GM21381 (cell line): ENCODE measurements around the gene CELF6.
A peak's percentile ranks its signal among the peaks of the same experiment; 100 is the strongest.
"Not testable (repeated sequence)": the region's sequence is repeated elsewhere in the genome, so short reads cannot be mapped to it uniquely, and the experiment has no call there.

Source experiments
- ATAC-seq: cut with Tn5 transposase; IDR thresholded peaks from one replicate; pipeline ENCODE4 v1.9.1; 2021; ENCODE audit warnings: mild to moderate bottlenecking, moderate library complexity; ENCODE audit not compliant: unreplicated experiment

Gene CELF6

GRCh38 chr15:72318408-72318942 lies 1.5 kb downstream of the CELF6 start:
- ATAC-seq, result no peak

GRCh38 chr15:72315706-72316370 lies 4.1 kb downstream of the CELF6 start:
- no peak for ATAC-seq

GRCh38 chr15:72313881-72314280 lies 6.1 kb downstream of the CELF6 start:
- ATAC-seq, result no peak

GRCh38 chr15:72313448-72313840 lies 6.5 kb downstream of the CELF6 start:
- no peak for ATAC-seq

- ATAC-seq, result peak; percentile 77
Observed at GRCh38 chr15:72312605-72313447, 7.1 kb downstream of the CELF6 start.

GRCh38 chr15:72307026-72307425 lies 12.9 kb downstream of the CELF6 start:
- no peak for ATAC-seq

GRCh38 chr15:72306211-72306785 lies 13.7 kb downstream of the CELF6 start:
- no peak for ATAC-seq

GRCh38 chr15:72304596-72304995 lies 15.4 kb downstream of the CELF6 start:
- ATAC-seq, result no peak

GRCh38 chr15:72302955-72303354 lies 17.0 kb downstream of the CELF6 start:
- ATAC-seq, result no peak

- ATAC-seq, result no peak
Observed at GRCh38 chr15:72289597-72290325, 30.2 kb downstream of the CELF6 start.

- ATAC-seq, result no peak
Observed at GRCh38 chr15:72288796-72289596, 31.0 kb downstream of the CELF6 start.

- no peak for ATAC-seq
Observed at GRCh38 chr15:72285927-72286516, 33.9 kb downstream of the CELF6 start.

GRCh38 chr15:72285402-72285801 lies 34.6 kb downstream of the CELF6 start:
- no peak for ATAC-seq

- no peak for ATAC-seq
Observed at GRCh38 chr15:72284781-72285180, 35.2 kb downstream of the CELF6 start.

- no peak for ATAC-seq
Observed at GRCh38 chr15:72281713-72282112, 38.2 kb downstream of the CELF6 start.

GRCh38 chr15:72280751-72281150 lies 39.2 kb downstream of the CELF6 start:
- no peak for ATAC-seq

GRCh38 chr15:72278737-72279136 lies 41.2 kb downstream of the CELF6 start:
- no peak for ATAC-seq

- no peak for ATAC-seq
Observed at GRCh38 chr15:72276326-72276700, 43.6 kb downstream of the CELF6 start.

GRCh38 chr15:72275635-72276325 lies 44.2 kb downstream of the CELF6 start:
- not testable (repeated sequence) for ATAC-seq
